CD4-positive, alpha-beta T cell treated with Interleukin-17A for 1 hour (primary cell): ENCODE results near the gene IL6ST.
"Not testable (repeated sequence)": the region's sequence is repeated elsewhere in the genome, so short reads cannot be mapped to it uniquely, and the experiment has no call there.

ENCODE experiments used
- DNase-seq: peaks from one replicate; pipeline ENCODE4 v3.0.0-alpha.2; 2020

IL6ST gene

DNA sequence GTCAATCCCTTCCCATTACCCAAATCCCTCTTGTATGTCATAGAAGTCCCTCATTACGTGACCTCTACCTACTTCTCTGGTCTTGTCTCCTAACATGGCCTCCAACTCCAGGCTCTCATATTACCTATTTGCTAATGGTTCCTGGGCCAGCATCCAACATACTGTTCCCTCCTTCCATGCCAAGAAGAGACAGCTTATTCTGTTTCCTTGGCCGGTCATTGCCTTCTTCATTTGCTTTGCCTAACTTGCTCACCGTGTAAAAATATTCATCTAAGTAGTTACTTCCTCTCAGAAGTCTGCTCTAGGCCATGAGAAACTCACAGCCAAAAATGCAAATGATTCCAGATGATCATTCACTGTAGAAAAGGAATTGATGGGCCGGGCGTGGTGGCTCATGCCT is 8.9 kb upstream of the IL6ST start:
- no peak for DNase-seq

DNA sequence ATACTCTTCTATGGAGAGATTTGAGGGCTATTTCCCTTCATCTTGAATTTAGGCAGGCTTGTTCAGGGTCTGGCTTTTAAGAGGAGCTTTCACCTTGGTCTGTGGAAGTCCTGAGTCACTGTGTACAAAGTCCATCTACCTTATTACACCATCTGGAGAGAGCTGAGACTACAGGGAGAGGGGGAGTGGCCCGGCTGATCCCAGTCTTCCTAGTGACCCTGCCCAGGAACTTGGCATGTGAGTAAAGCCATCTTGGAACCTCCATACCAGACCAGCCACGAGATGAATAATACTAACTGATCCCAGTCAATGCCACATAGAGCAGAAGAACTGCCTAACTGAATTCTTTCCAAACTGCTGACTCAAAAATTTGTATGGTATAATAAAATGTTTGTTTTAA is 8.4 kb upstream of the IL6ST start:
- DNase-seq = no peak

DNA sequence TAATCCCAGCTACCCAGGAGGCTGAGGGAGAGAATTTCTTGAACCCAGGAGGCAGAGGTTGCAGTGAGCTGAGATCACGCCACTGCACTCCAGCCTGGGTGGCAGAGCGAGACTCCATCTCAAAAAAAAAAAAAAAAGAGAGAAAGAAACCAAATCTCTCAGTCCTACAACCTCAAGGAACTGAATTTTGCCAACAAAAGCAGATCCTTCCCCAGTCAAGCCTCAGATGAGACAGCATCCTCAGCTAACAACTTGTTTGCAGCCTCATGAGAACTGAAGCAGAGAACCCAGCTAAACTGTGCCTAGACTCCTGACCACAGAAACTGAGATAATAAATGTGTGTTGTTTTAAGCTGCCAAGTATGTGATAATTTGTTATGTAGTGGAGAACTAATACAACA is 7.5 kb upstream of the IL6ST start:
- no peak for DNase-seq

- not testable (repeated sequence) for DNase-seq
These were observed 5.5 kb upstream of the IL6ST start for GRCh38 chr5:56000221-56000620.

DNA sequence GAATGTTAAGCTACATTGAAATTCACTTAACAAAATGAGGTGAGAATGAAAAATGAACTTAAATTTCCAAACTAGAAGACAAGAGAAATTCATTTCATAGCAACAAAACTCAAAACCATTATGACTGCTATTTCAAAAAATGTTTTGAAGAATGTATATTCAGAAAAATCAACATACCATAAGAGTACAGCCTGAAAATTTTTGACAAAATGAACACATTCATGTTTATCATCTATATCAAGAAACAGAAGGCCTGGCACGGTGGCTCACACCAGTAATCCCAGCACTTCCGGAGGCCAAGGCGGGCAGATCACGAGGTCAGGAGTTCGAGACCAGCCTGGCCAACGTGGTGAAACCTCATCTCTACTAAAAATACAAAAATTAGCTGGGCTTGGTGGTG is 4.2 kb upstream of the IL6ST start:
- no peak for DNase-seq

- no peak for DNase-seq
These were observed 3.1 kb upstream of the IL6ST start for GRCh38 chr5:55997742-55998351.

DNA sequence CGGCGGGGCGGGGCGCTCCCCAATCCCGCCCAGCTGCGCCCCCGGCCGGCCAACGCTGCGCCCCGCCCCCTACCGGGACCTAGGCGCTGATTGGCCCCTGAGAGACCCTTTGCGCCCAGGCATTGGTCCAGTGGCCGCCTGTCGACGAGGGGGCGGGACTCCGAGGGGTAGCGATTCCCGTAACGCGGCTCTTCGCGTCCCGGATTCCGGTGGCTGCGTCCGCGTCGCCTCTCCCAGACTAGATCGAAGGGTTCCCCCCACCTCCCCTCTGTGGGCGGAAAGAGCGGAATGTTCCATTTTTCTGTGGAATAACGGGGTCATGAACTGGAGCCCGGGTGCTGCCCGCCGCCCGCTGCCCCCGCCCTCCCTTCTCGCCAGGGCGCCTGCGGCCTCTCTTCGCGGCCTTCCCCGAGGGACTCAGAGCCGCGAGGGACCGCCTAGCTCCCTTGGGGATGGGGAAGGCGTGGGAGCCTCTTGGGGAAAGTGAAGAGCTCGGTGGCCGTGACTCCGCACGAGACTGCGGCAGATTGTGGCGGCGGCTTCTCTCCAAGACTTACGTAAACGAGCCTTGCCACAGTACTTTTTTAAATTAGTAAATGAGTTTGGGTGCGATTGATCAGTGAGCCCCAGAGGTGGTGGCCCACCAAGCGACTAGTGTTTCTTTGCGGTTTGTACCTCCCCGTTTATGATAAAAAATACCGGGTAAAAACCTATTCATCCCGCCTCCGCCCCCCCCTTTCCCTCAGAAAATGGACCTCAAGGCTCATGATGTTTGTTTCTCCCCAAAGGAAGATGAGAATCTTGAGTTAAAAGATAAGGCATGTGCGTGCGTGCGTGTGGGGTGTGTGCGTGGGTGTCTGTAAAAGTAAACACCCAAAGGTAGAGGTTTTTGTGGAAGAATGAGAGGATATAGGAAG is 493 bp upstream of the IL6ST start:
- DNase-seq = peak; percentile 95

- peak; percentile 59 for DNase-seq
These were observed 850 bp downstream of the IL6ST start for GRCh38 chr5:55993731-55994494.

DNA sequence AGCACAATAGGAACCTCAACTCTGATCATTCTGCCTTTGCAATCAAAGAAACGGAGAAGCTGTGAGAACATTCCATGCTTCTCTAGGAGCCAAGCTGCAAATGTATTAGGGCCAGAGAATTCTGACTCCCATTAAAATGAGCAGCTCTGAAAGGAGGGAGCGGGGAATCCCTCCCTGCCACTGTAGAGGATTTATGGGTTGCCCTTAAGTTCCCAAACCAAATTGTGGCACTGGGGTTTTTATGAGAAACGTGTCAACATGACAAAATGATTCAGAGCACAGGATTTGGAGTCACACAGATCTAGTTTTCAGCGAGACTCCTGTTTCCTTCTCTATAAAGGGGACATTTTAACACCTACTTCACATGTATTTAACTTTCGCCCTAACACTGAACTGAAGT is 1.8 kb downstream of the IL6ST start:
- DNase-seq = no peak

GRCh38 chr5:55991768-55992486 is 2.8 kb downstream of the IL6ST start:
- peak; percentile 43 for DNase-seq

DNA sequence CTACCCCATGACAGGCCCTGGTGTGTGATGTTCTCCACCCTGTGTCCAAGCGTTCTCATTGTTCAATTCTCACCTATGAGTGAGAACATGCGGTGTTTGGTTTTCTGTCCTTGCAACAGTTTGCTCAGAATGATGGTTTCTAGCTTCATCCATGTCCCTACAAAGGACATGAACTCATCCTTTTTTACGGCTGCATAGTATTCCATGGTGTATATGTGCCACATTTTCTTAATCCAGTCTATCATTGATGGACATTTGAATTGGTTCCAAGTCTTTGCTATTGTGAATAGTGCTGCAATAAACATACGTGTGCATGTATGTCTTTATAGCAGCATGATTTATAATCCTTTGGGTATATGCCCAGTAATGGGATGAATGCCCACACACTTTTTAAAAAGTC is 3.9 kb downstream of the IL6ST start:
- not testable (repeated sequence) for DNase-seq

- DNase-seq = no peak
These were observed 4.9 kb downstream of the IL6ST start for GRCh38 chr5:55989860-55990259.

- no peak for DNase-seq
These were observed 5.7 kb downstream of the IL6ST start for GRCh38 chr5:55988979-55989638.

DNA sequence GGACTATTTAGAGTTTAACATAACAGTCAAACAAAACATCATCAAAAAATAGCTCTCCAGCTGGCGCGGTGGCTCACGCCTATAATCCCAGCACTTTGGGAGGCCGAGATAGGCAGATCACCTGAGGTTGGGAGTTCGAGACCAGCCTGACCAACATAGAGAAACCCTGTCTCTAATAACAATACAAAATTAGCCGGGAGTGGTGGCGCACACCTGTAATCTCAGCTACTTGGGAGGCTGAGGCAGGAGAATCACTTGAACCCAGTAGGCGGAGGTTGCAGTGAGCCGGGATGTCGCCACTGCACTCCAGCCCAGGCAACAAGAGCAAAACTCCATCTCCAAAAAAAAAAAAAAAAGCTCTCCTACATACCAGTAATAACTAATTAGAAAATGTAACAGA is 6.3 kb downstream of the IL6ST start:
- DNase-seq = not testable (repeated sequence)

DNA sequence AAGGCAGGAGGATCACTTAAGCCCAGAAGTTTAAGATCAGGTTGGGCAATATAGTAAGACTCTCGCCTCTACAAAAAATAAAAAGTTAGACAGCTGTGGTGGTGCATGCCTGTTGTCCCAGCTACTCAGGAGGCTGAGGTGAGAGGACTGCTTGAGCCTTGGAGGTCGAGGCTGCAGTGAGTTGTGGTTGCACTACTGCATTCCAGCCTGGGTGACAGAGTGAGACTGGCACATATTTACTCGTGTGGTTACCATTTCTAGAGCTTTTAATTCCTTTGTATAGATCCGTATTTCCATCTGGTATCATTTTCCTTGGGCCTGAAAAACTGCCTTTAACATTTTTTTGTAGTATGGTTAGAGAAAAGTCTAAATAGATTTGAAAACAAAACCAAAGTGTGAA is 7.8 kb downstream of the IL6ST start:
- DNase-seq = no peak

DNA sequence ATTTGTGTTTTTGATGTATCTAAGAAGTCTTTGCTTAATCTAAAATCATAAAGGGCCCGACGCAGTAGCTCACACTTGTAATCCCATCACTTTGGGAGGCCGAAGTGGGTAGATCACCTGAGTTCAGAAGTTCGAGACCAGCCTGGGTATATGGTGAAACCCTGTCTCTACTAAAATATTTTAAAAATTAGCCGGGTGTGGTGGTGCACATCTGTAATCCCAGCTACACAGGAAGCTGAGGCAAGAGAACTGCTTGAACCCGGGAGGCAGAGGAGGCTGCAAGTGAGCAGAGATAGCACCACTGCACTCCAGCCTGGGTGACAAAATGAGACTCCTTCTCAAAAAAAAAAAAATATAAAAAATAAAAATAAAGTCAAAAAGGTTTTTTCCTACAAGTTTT is 9.6 kb downstream of the IL6ST start:
- no peak for DNase-seq

- DNase-seq = no peak
These were observed 10.8 kb downstream of the IL6ST start for GRCh38 chr5:55983986-55984385.

DNA sequence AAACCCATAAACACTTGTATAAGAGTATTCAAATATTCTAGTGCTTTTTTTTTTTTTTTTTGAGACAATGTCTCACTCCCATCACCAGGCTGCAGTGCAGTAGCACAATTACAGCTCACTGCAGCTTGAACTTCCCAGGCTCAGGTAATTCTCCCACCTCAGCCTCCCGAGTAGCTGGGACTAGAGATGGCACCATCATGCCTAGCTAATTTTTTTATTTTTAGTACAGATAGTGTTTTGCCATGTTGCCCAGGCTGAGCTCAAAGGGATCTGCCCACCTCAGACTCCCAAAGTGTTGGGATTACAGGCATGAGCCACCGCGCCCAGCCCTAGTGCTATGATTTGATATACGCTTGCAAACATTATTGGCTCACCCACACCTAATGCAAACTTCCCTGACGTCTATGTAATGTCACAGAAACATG is 11.8 kb downstream of the IL6ST start:
- peak; percentile 29 for DNase-seq

DNA sequence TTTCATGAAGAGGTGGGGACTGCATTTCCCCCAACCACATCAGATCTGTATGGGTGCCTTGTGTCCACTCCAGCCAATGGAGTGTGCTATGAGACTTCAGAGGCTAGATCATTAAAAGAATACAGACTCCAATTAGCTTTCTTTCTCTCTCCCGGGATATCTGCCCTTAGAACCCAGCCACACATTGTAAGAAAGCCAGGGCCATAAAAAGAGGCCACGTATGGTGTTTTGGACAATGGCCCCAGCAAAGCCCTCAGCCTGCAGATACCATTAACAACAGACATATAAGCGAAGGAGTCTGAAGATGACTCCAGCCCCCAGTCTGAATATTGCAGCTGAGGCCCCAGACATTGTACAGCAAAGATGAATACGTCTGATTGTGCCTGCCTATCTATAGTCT is 21.5 kb downstream of the IL6ST start:
- no peak for DNase-seq

DNA sequence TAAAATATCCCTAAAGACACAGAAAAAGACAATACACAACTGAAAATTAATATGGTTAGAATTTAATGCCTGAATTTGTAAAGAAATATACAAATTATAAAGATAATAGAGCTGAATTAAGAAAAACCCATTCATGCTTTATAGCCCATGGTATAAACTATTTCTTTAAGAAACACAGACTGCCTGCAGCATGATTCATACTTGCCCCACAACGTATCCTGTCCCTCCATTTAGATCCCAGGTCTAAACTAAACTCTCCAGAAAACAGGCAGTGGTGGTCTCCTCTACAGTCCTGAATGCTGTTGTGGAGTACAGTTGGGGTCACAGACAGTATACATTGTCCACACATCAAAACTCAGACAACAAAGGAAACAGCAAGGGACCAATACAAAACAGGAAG is 24.8 kb downstream of the IL6ST start:
- no peak for DNase-seq

- DNase-seq = no peak
These were observed 28.5 kb downstream of the IL6ST start for GRCh38 chr5:55966284-55966683.

- DNase-seq = no peak
These were observed 29.2 kb downstream of the IL6ST start for GRCh38 chr5:55965525-55965924.
